CD4-positive, alpha-beta T cell (primary cell): ENCODE results near the gene PATJ. TPM values are rescaled to one million over a fixed set of nuclear protein-coding genes. Genes with fewer than 3 reads are reported as not detected.

ENCODE experiments used
- ATAC-seq: fragments of 200-7000 bp; cut with Tn5 transposase; one replicate; pipeline ENCODE4 v1.10.0; 2022; ENCODE audit warnings: mild to moderate bottlenecking; ENCODE audit not compliant: poor library complexity
- CTCF ChIA-PET: fragments of 350-600 bp; sonication (Branson Sonifier 250); formaldehyde crosslinking; loops from one replicate; lab custom pipeline; 2021; ENCODE audit warnings: antibody characterized with exemption, inconsistent platforms; lab: Charles Lee
- POLR2A ChIA-PET: fragments of 350-600 bp; sonication (Branson Sonifier 250); formaldehyde crosslinking; loops from one replicate; lab custom pipeline; 2021; ENCODE audit warnings: antibody characterized with exemption, inconsistent platforms; lab: Charles Lee
- DNase-seq, 14 experiments: peaks; one replicate each; pipeline ENCODE4 v3.0.0-alpha.2; 2013 to 2020; ENCODE audit warnings: mixed read lengths in 2 of 14
- H3K27ac ChIP-seq, 2 donors: one replicate each; pipeline versions ENCODE4 v1.5.1 to v1.7.0; 2013; ENCODE audit warnings: low read length in 2 of 2, low read depth in 1 of 2, mild to moderate bottlenecking in 1 of 2
- H3K27me3 ChIP-seq, 2 experiments: 1 replicate in 1 of 2; 2 replicates in 1 of 2; pipeline versions ENCODE4 v1.6.1 to v1.7.0; 2013; ENCODE audit warnings: low read length in 2 of 2, control low read depth in 1 of 2, mild to moderate bottlenecking in 1 of 2, moderate library complexity in 1 of 2; ENCODE audit not compliant: insufficient read depth in 2 of 2, control insufficient read depth in 1 of 2
- H3K36me3 ChIP-seq: one replicate; pipeline ENCODE4 v1.6.1; 2013; ENCODE audit warnings: low read length, control low read depth; ENCODE audit not compliant: insufficient read depth
- H3K4me1 ChIP-seq: one replicate; pipeline ENCODE4 v1.6.1; 2013; ENCODE audit warnings: low read length, control low read depth; ENCODE audit not compliant: insufficient read depth
- H3K4me3 ChIP-seq: one replicate; pipeline ENCODE4 v1.5.1; 2013; ENCODE audit warnings: mild to moderate bottlenecking, low read length, moderate library complexity
- H3K9me3 ChIP-seq, 2 experiments: 1 replicate in 1 of 2; 2 replicates in 1 of 2; pipeline versions ENCODE4 v1.6.1 to v1.7.0; 2013; ENCODE audit warnings: low read length in 2 of 2, mild to moderate bottlenecking in 2 of 2, control low read depth in 1 of 2, moderate library complexity in 1 of 2; ENCODE audit not compliant: control insufficient read depth in 1 of 2, insufficient read depth in 1 of 2
- H3K27ac Mint-ChIP-seq: one replicate; pipeline ENCODE4 v1.8.0; 2020; ENCODE audit warnings: mixed read lengths
- H3K27me3 Mint-ChIP-seq: one replicate; pipeline ENCODE4 v1.8.0; 2021; ENCODE audit warnings: mixed read lengths
- H3K36me3 Mint-ChIP-seq: one replicate; pipeline ENCODE4 v1.8.0; 2021; ENCODE audit warnings: low read depth, mixed read lengths
- H3K4me1 Mint-ChIP-seq: one replicate; pipeline ENCODE4 v1.8.0; 2021; ENCODE audit warnings: low read depth, mixed read lengths
- H3K4me3 Mint-ChIP-seq: one replicate; pipeline ENCODE4 v1.8.0; 2020; ENCODE audit warnings: mild to moderate bottlenecking, mixed read lengths
- H3K9me3 Mint-ChIP-seq: one replicate; pipeline ENCODE4 v1.8.0; 2020; ENCODE audit warnings: mixed read lengths
- CTCF ChIP-seq: fragments of 200-600 bp; IDR thresholded peaks from one replicate; pipeline ENCODE4 v1.8.0; 2022; ENCODE audit warnings: antibody characterized with exemption, mild to moderate bottlenecking
- intact Hi-C, 2 experiments: fragments of 100-400 bp; cut with DNase I in 1 of 2; cut with micrococcal nuclease in 1 of 2; formaldehyde crosslinking; loops; one replicate each; pipeline versions ENCODE4 v1.15.1 to v1.9.0; 2023 to 2025; cut with DNase I, micrococcal nuclease
- total RNA-seq, 174 experiments: library from RNA in 2 of 174; stranded (reverse) in 2 of 174; gene quantifications; one replicate each; pipeline ENCODE4 v1.2.3 and lab custom pipeline; 2021 to 2026

Gene PATJ
- total RNA-seq, 2 experiments from 2014 or later, result 50.4 to 54.1 TPM

GRCh38 chr1:62140666-62141065 is 398.4 kb downstream of the PATJ start:
- H3K27ac Mint-ChIP-seq, result no peak overlapping the region
- H3K4me3 ChIP-seq, result no peak overlapping the region
- H3K4me3 Mint-ChIP-seq, result no peak overlapping the region
- ChIA-PET CTCF (no interaction called here), POLR2A (no interaction called here)
- no peaks in the 10 kb centered on the region for H3K9me3 ChIP-seq
- ATAC-seq, result no peak
- no peak for TF ChIP-seq CTCF
- H3K27me3 Mint-ChIP-seq, result no peaks in the 10 kb centered on the region
- H3K9me3 Mint-ChIP-seq, result no peaks in the 10 kb centered on the region
- H3K27me3 ChIP-seq, result no peaks in the 10 kb centered on the region
- DNase-seq, result no peak
- H3K4me1 ChIP-seq, result no peaks in the 10 kb centered on the region
- H3K27ac ChIP-seq, result no peak overlapping the region
- intact Hi-C loops, result no loop called here
- no peaks in the 10 kb centered on the region for H3K4me1 Mint-ChIP-seq
- H3K36me3 ChIP-seq, result peaks cover 4% of the 10 kb centered on the region
- peaks cover 14% of the 10 kb centered on the region for H3K36me3 Mint-ChIP-seq

- no peaks in the 10 kb centered on the region for H3K9me3 ChIP-seq
Observed at GRCh38 chr1:62142496-62142895, 400.2 kb downstream of the PATJ start.

GRCh38 chr1:62144238-62144831 is 402.1 kb downstream of the PATJ start:
- no peak overlapping the region for H3K4me3 Mint-ChIP-seq
- Histone ChIP-seq H3K27ac (no peak overlapping the region), H3K4me3 (no peak overlapping the region), H3K9me3 (no peaks in the 10 kb centered on the region), H3K27me3 (no peaks in the 10 kb centered on the region), H3K4me1 (no peaks in the 10 kb centered on the region), H3K36me3 (peaks cover 15% of the 10 kb centered on the region)
- peaks cover 29% of the 10 kb centered on the region for H3K36me3 Mint-ChIP-seq
- H3K4me1 Mint-ChIP-seq, result no peaks in the 10 kb centered on the region
- peak in 6 of 14 experiments; percentile 2 to 36 (median 28) for DNase-seq
- intact Hi-C loops, result no loop called here
- H3K27me3 Mint-ChIP-seq, result no peaks in the 10 kb centered on the region
- ATAC-seq, result no peak
- ChIA-PET CTCF (no interaction called here), POLR2A (interaction anchor here (1.0 kb wide), 2 partner anchors 10 to 11 kb away, joined by 3 read pairs; no protein-coding TSS in a partner anchor)
- no peak overlapping the region for H3K27ac Mint-ChIP-seq
- no peaks in the 10 kb centered on the region for H3K9me3 Mint-ChIP-seq
- peak; percentile 73 for TF ChIP-seq CTCF

More at GRCh38 chr1:62142496-62142895, 400.2 kb downstream of the PATJ start:
- Mint-ChIP-seq H3K4me3 (no peak overlapping the region), H3K9me3 (no peaks in the 10 kb centered on the region), H3K4me1 (no peaks in the 10 kb centered on the region), H3K27me3 (no peaks in the 10 kb centered on the region), H3K27ac (no peak overlapping the region), H3K36me3 (peaks cover 22% of the 10 kb centered on the region)
- ChIA-PET POLR2A (no interaction called here), CTCF (no interaction called here)
- no peak overlapping the region for H3K4me3 ChIP-seq
- H3K27me3 ChIP-seq, result no peaks in the 10 kb centered on the region
- intact Hi-C loops, result no loop called here
- H3K36me3 ChIP-seq, result peaks cover 4% of the 10 kb centered on the region
- no peak for ATAC-seq
- H3K4me1 ChIP-seq, result no peaks in the 10 kb centered on the region
- TF ChIP-seq CTCF, result no peak
- DNase-seq, result no peak
- no peak overlapping the region for H3K27ac ChIP-seq
